ENCODE data around the gene MVP.
A peak's percentile ranks its signal among the peaks of the same experiment; 100 is the strongest.
"Not testable (repeated sequence)": the region's sequence is repeated elsewhere in the genome, so short reads cannot be mapped to it uniquely, and the experiment has no call there.

The MVP gene

GRCh38 chr16:29820271-29820701, at the start of gene MVP:
TSS of gene MVP (plus strand) at chr16:29820462. CDS start at chr16:29830550, 10,088 bp downstream.
- peak; percentile 73 for DNase-seq

GRCh38 chr16:29772330-29772729, 47.9 kb upstream of the MVP start:
- DNase-seq: not testable (repeated sequence)

GRCh38 chr16:29774730-29775129, 45.5 kb upstream of the MVP start:
- DNase-seq: no peak

- no peak for DNase-seq
These were observed 44.4 kb upstream of the MVP start for GRCh38 chr16:29775742-29776408.

GRCh38 chr16:29777576-29778350, 42.5 kb upstream of the MVP start, which contains the start of gene ZG16:
TSS of gene ZG16 (plus strand) at chr16:29778256. CDS start at chr16:29779267, 1,011 bp downstream.
- DNase-seq: no peak

GRCh38 chr16:29779474-29779873, 40.8 kb upstream of the MVP start:
- DNase-seq: no peak

- not testable (repeated sequence) for DNase-seq
These were observed 36.9 kb upstream of the MVP start for GRCh38 chr16:29783094-29783953.

- peak; percentile 57 for DNase-seq
These were observed 36.1 kb upstream of the MVP start for GRCh38 chr16:29784157-29784556.

- peak; percentile 79 for DNase-seq
These were observed 35.3 kb upstream of the MVP start for GRCh38 chr16:29784901-29785500.

GRCh38 chr16:29787155-29787554, 33.1 kb upstream of the MVP start:
- DNase-seq: not testable (repeated sequence)

GRCh38 chr16:29789775-29790182, 30.5 kb upstream of the MVP start:
- DNase-seq: no peak

- peak; percentile 100 for DNase-seq
These were observed 29.9 kb upstream of the MVP start, which contains the start of gene KIF22 for GRCh38 chr16:29790183-29790948. TSS of gene KIF22 (plus strand) at chr16:29790751. CDS start at chr16:29790760, 9 bp downstream.

- DNase-seq: peak; percentile 31
These were observed 29.1 kb upstream of the MVP start for GRCh38 chr16:29790949-29791844.

- DNase-seq: no peak
These were observed 28.1 kb upstream of the MVP start for GRCh38 chr16:29791845-29792807.

GRCh38 chr16:29793153-29793552, 27.1 kb upstream of the MVP start:
- DNase-seq: not testable (repeated sequence)

- no peak for DNase-seq
These were observed 26.0 kb upstream of the MVP start for GRCh38 chr16:29794231-29794710.

GRCh38 chr16:29802416-29802935, 17.8 kb upstream of the MVP start:
- DNase-seq: no peak

GRCh38 chr16:29804020-29804419, 16.2 kb upstream of the MVP start:
- DNase-seq: no peak
